Superior temporal gyrus (tissue), 1 donor: Measurements from ENCODE around the gene KPNB1.

Source experiments
- DNase-seq: peaks from one replicate; pipeline ENCODE4 v3.0.0-alpha.2; 2016; ENCODE audit errors: extremely low spot score

The KPNB1 gene

DNA sequence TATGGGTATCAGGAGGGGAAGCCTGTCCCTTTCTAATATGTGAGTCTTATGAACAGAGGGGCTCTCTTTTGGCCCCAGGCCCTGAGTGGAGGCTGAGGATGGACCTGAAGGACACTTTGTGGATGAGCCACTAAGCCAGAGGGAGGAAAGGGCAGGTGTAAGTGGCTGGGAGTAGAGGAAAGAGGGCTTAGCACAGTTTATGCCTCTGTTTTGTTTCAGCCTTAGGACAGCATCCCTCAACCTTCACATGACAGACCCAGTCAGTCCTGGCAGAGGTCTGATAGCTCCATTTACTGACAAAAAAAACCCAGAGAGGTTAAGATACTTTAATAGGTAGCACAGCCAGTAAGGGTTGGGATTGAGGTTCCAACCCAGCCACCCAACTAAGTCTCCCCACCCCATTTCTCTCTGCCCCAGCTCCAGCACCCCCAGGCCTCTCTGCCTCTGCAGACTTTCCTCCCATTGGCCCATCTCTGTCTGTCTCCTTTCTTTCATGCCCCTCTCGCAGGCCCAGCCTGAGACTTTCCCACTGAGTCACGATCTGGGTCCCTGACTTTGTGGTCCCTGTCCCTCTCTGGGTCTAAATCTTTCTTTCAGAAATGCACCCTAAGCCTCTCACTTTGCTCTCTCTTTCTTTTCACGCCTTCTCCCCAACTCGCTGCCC, 78.6 kb downstream of the KPNB1 start:
- DNase-seq, result no peak

DNA sequence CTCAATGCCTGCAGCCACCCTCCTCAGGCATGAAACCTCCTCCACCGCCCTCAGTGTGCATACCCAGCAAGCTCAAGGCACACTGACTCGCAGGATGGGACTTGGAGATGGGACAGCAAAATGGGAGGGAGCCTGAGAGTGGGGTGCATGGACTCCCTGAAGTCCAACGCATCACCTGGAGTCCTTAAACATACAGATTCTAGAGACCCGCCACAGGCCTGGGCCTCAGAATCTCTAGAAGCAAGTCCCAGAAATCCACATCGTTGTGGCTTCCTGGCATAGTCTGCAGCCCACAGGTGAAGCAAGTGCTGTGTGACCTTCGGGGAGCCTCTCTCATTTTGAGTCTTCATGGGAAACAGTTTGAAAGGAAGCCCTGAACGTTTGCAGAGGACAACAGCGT, 79.8 kb downstream of the KPNB1 start:
- no peak for DNase-seq

DNA sequence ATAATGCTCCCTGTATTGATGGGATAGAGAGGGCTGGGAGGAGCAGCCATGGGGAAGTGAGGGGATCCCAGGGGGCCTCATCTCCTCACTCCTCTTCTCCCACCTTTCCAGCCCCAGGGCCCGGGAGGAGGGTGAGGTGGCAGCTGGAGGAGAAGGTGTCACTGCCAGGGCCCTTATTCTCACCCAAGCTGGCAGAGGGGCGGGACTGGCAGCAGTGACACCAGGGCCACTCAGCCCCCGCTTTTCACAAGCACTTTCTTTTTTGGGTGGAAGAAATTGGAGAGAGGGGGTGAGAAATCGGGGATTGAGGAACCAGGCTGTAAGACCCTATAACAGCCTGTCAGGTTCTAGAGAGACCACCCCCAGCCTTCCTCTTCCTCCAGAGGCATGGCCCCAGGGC, 81.0 kb downstream of the KPNB1 start:
- DNase-seq, result no peak

DNA sequence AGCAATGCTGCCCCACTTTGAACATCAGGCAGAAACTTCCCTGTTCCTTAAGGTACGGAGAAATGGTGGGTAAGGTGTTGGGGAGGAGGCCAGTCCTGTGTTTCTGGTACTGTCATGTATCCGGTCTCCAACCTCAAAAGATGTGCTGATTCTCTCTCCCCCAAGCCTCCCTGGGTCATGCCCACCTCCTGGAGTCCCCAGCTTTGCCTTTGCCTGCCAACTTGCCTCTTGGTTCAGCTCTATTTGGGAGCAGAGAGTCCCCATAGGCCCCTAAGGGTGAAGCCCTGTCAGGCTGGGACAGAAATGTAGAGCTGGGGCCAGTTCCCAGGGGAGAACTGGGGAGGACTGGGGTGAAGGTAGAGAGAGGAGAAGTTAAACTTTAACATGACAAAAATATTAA, 81.7 kb downstream of the KPNB1 start:
- no peak for DNase-seq

DNA sequence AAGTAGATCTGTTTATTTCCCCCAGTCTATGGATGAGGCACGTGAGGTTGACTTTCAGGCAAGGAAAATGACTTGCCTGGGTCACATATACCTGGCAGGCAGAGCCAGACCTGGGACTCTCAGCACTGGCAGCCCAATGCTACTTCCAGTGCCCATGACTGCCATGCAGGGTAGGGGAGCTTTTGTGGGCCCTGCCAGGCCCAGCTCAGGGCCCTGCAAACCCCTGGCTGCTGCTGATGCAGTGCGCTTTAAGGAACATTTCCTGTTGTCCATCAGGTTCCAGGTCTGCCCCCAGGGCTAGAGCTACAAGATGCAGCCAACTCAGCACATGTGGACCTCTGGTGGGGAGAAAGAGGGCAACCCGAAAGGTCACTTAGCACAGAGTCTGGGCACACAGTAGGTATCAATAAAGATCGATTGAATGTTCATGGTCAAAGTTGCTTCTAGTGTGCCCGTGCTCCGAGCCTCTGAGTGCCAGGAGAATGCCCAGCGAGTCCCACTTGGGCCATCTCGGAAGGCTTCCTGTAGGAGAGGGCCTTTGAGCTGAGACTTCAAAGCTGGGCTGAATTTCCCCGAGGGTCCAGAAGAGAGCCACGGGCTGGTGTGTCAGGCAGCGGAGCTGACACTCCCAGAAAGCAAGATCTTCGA, 82.8 kb downstream of the KPNB1 start:
- DNase-seq, result no peak

DNA sequence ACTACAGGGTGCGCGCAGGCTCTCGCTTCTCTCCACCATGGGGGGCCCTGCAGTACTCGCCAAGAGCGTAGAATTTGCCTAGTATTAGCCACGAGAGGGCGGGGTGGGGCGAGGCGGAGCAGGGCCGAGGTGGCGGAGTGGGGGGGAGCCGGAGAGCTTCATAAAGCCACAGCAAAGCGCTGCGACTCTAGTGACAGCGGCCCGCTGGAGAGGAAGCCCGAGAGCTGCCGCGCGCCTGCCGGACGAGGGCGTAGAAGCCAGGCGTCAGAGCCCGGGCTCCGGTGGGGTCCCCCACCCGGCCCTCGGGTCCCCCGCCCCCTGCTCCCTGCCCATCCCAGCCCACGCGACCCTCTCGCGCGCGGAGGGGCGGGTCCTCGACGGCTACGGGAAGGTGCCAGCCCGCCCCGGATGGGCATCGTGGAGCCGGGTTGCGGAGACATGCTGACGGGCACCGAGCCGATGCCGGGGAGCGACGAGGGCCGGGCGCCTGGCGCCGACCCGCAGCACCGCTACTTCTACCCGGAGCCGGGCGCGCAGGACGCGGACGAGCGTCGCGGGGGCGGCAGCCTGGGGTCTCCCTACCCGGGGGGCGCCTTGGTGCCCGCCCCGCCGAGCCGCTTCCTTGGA, 83.4 kb downstream of the KPNB1 start, which contains the start of gene TBX21:
Gene TBX21 (plus strand): TSS at position 190 of the 627 bp plus-strand sequence. CDS start 219 bp downstream, at position 409.
- DNase-seq, result no peak

DNA sequence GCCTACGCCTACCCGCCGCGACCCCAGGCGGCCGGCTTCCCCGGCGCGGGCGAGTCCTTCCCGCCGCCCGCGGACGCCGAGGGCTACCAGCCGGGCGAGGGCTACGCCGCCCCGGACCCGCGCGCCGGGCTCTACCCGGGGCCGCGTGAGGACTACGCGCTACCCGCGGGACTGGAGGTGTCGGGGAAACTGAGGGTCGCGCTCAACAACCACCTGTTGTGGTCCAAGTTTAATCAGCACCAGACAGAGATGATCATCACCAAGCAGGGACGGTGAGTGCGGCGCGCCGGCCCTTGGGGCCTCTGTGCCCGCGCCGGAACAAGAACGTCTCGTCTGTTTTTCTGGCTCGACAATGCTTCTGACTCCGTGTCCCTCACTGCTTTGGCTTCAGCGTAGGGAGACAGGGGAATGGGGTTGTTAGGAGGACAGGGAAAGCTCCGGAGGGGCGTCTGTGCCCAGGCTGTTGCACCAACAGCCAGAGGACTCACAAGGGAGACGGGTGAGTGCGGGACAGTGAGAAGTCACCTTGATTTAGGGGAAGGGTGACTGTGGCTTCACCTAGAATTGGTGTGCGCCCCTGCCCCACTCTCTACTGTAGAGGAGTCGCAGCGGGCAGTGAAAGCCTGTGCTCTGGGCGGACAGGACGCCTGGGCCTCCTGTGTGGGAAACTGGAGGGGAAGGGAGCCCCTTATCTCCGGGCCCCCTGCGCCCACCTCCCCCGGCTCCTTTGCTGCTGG, 84.1 kb downstream of the KPNB1 start:
- DNase-seq, result no peak

DNA sequence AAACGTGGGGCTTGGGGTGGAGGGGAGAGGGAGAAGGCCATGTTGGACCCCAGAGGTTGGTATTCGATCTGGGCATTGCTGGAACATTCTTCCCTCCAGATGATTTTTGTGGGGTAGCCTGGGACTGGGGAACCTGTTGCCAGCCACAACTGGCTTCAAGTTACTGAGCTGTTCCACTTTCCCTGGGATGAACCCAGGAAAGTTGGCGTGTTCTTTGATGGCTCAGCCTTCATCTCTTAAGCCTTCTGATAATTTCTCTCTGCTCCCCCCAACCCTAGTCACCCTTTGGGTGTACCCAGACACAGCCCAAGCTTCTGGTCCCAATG, 85.4 kb downstream of the KPNB1 start:
- DNase-seq, result no peak
